Measurements from ENCODE around the gene POLD2. TPM values are rescaled to one million over a fixed set of nuclear protein-coding genes. Genes with fewer than 3 reads are reported as not detected.

POLD2 gene
- total and polyA plus RNA-seq, 2 of the 13 experiments (the other 11 are each of a cell fraction or from before 2014, with no cell fraction given): 87.6 to 95.1 TPM

GRCh38 chr7:44144426-44144967 is 21.1 kb upstream of the POLD2 start (continued):
- TF ChIP-seq ZBTB26 (CRISPR knock-in tag; IDR thresholded peaks at IDR 0.05; ENCODE audit: borderline replicate concordance) (no peak), ZNF180 (CRISPR knock-in tag; IDR thresholded peaks at IDR 0.05; ENCODE audit: borderline replicate concordance, low read depth) (no peak), GZF1 (CRISPR knock-in tag; IDR thresholded peaks at IDR 0.05) (no peak)

GRCh38 chr7:44143646-44144250 is 20.4 kb upstream of the POLD2 start:
- Histone ChIP-seq H3K4me1 (ENCODE audit: insufficient read depth, low read length) (no peaks in the 10 kb centered on the region), H4K20me1 (ENCODE audit: insufficient read depth, low read length) (no peaks in the 10 kb centered on the region), H3K36me3 (replicated peaks in 1 of 2; ENCODE audit: control insufficient read depth in 1 of 2, insufficient read depth in 2 of 2, low read length in 2 of 2) (no peaks in the 10 kb centered on the region), H3K9me3 (ENCODE audit: low read length) (no peaks in the 10 kb centered on the region), H3K9ac (ENCODE audit: insufficient read depth, low read depth, low read length) (no peak overlapping the region), H3K79me2 (ENCODE audit: insufficient read depth, low read length) (no peaks in the 10 kb centered on the region), H2AFZ (ENCODE audit: low read length) (no peak overlapping the region), H3K27ac (ENCODE audit: extremely low read length, insufficient read depth, low read length) (no peak overlapping the region), H3K4me3 (replicated peaks in 1 of 3; ENCODE audit: insufficient read depth in 1 of 3, low read depth in 2 of 3, low read length in 3 of 3) (no peak overlapping the region), H3K27me3 (ENCODE audit: control insufficient read depth in 1 of 2, insufficient read depth in 2 of 2, low read length in 2 of 2) (peaks cover 0 to 16% of the 10 kb centered on the region in 2 experiments; a peak in 2 of 5 replicates), H3K4me2 (ENCODE audit: low read depth, low read length) (no peak overlapping the region)
- FAIRE-seq: no peak
- no peak for DNase-seq (ENCODE audit: low spot score)
- no peak for ATAC-seq
- ChIA-PET CTCF (ENCODE audit: low intra/inter-chr PET ratio, low total read pairs) (no interaction called here), POLR2A (no interaction called here)
- intact Hi-C loops (cut with micrococcal nuclease; ENCODE audit: unreplicated experiment): no loop called here
- WGBS (ENCODE audit: low lambda C conversion rate): 35% methylated on average over 6 of the region's 6 CpGs
- no TSS peak for BruUV-seq (replicated peaks)
- in situ Hi-C loops (cut with HindIII; ENCODE audit: extremely low pct_ligation_motif_present, low pct_unique_long_range_greater_than_20kb): no loop called here
- TF ChIP-seq HNRNPK (IDR thresholded peaks at IDR 0.05; ENCODE audit: low read depth, low read length, poor library complexity, severe bottlenecking) (no peak), THYN1 (CRISPR knock-in tag; IDR thresholded peaks at IDR 0.05; ENCODE audit: borderline replicate concordance, low read depth) (no peak), ZNF234 (CRISPR knock-in tag; conservative IDR thresholded peaks at IDR 0.05) (no peak), ZNF577 (CRISPR knock-in tag; IDR thresholded peaks at IDR 0.05; ENCODE audit: borderline replicate concordance, low read depth) (no peak), RXRA (CRISPR knock-in tag; IDR thresholded peaks at IDR 0.05) (no peak), MTA1 (CRISPR knock-in tag; IDR thresholded peaks at IDR 0.05; ENCODE audit: borderline replicate concordance) (no peak), ZNF280B (CRISPR knock-in tag; IDR thresholded peaks at IDR 0.05; ENCODE audit: borderline replicate concordance) (no peak), SRSF1 (optimal IDR thresholded peaks at IDR 0.05; ENCODE audit: low read depth, low read length) (no peak), ZBTB43 (CRISPR knock-in tag; conservative IDR thresholded peaks at IDR 0.05) (no peak), HMGXB4 (CRISPR knock-in tag; IDR thresholded peaks at IDR 0.05; ENCODE audit: borderline replicate concordance in 1 of 2, low read depth in 1 of 2) (no peak), HES4 (CRISPR knock-in tag; IDR thresholded peaks at IDR 0.05; ENCODE audit: borderline replicate concordance) (no peak)
